Mesendoderm (in vitro differentiated cells): ENCODE measurements around the gene DENND2D.

ENCODE experiments used
- DNase-seq: peaks from one replicate; pipeline ENCODE4 v3.0.0; 2013
- H2AK5ac ChIP-seq: 2 replicates; pipeline ENCODE4 v1.6.1; 2013; ENCODE audit warnings: low read length, inconsistent platforms
- H2BK120ac ChIP-seq: 2 replicates; pipeline ENCODE4 v1.6.1; 2013; ENCODE audit warnings: low read depth, mild to moderate bottlenecking, low read length, moderate library complexity, mixed read lengths
- H2BK15ac ChIP-seq: replicated peaks from 2 replicates; pipeline ENCODE4 v1.6.1; 2013; ENCODE audit warnings: low read depth, mild to moderate bottlenecking, moderate library complexity
- H2BK5ac ChIP-seq: 2 replicates; pipeline ENCODE4 v1.6.1; 2013; ENCODE audit warnings: low read length, inconsistent platforms
- H3K18ac ChIP-seq: 2 replicates; pipeline ENCODE4 v1.6.1; 2013; ENCODE audit warnings: mild to moderate bottlenecking, low read length, mixed read lengths
- H3K23ac ChIP-seq: one replicate; pipeline ENCODE4 v1.6.1; 2013; ENCODE audit warnings: low read length
- H3K27ac ChIP-seq: 2 replicates; pipeline ENCODE4 v1.5.1; 2013; ENCODE audit warnings: low read depth, mild to moderate bottlenecking, inconsistent platforms, low read length, moderate library complexity
- H3K27me3 ChIP-seq: 2 replicates; pipeline ENCODE4 v1.6.1; 2013; ENCODE audit warnings: low read length, control low read depth, mild to moderate bottlenecking, inconsistent platforms; ENCODE audit not compliant: insufficient read depth, poor library complexity
- H3K36me3 ChIP-seq: 2 replicates; pipeline ENCODE4 v1.6.1; 2013; ENCODE audit warnings: low read length, inconsistent platforms; ENCODE audit not compliant: control insufficient read depth, insufficient read depth
- H3K4ac ChIP-seq: one replicate; pipeline ENCODE4 v1.6.1; 2013; ENCODE audit warnings: low read depth, mild to moderate bottlenecking, low read length, moderate library complexity
- H3K4me1 ChIP-seq: 2 replicates; pipeline ENCODE4 v1.6.1; 2013; ENCODE audit warnings: low read depth, low read length, inconsistent platforms; ENCODE audit not compliant: control insufficient read depth
- H3K4me2 ChIP-seq: 2 replicates; pipeline ENCODE4 v1.6.1; 2013; ENCODE audit warnings: low read length
- H3K4me3 ChIP-seq: 2 replicates; pipeline ENCODE4 v1.5.1; 2013; ENCODE audit warnings: mild to moderate bottlenecking, low read length
- H3K56ac ChIP-seq: one replicate; pipeline ENCODE4 v1.6.1; 2013; ENCODE audit warnings: low read length
- H3K79me1 ChIP-seq: 2 replicates; pipeline ENCODE4 v1.6.1; 2013; ENCODE audit warnings: low read length, inconsistent platforms
- H3K79me2 ChIP-seq: 2 replicates; pipeline ENCODE4 v1.6.1; 2013; ENCODE audit warnings: mild to moderate bottlenecking, low read length; ENCODE audit not compliant: control insufficient read depth, insufficient read depth
- H3K9ac ChIP-seq: 2 replicates; pipeline ENCODE4 v1.6.1; 2013; ENCODE audit warnings: low read length, inconsistent platforms
- H4K5ac ChIP-seq: one replicate; pipeline ENCODE4 v1.6.1; 2013; ENCODE audit warnings: low read length
- H4K8ac ChIP-seq: one replicate; pipeline ENCODE4 v1.6.1; 2013; ENCODE audit warnings: low read depth, mild to moderate bottlenecking, control low read depth, low read length, moderate library complexity
- WGBS: extraction: QIAGEN DNeasy Blood & Tissue Kit; methylation state at CpG from one replicate; pipeline ENCODE4 v1.1.7; 2013; ENCODE audit warnings: low lambda C conversion rate, missing lambda C conversion rate; ENCODE audit not compliant: insufficient coverage; ENCODE audit errors: extremely low coverage; 5-methylcytosine and 5-hydroxymethylcytosine counted together

Gene DENND2D

DNA sequence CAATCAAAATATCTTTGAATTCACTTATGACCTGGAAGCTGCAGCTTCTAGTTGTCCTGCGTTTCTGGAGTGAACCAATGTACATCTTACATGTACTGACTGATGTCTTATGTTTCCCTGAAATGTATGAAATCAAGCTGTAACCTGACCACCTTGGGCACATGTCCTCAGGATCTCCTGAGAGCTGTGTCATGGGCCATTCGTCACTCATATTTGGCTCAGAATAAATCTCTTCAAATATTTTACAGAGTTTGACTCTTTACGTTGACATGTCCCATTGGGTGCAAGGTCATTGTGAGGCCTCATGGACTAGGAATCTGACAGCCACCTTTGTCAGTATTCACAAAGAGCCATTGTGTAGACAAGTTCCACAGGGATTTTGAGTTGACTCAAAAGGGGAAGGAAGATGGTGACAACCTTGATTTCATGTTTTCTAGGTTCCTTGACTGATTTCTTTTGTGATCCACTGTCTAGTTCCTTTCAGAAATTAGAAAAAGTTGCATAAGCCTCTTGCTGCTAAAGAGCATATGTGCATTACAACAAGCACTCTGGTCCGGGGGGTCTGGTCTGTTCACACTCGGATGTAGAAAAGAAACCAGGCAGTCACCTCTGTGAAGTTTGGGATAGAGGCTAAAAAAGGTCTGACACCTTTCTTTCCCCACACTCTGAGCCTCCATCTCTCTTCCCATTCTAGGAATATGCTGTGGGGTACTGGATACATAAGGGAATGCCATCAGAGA is 37.8 kb upstream of the DENND2D start:
- no peak overlapping the region for H3K56ac ChIP-seq
- H4K5ac ChIP-seq, result no peak overlapping the region

DNA sequence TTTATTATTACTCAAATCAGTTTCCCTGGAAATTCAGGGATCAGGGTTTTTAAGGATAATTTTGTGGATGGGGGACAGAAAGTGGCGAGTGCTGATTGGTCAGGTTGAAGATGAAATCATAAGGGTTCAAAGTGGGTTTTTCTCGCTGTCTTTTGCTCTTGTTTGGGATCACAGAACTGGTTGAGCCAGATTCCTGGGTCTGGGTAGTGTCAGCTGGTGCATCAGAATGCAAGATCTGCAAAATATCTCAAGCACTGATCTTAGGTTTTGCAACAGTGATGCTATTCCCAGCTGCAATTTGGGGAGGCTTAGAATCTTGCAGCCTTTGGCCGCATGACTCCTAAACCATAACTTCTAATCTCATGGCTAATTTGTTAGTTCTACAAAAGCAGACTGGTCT is 36.4 kb upstream of the DENND2D start:
- Histone ChIP-seq H3K4me3 (no peak overlapping the region), H3K4me1 (no peaks in the 10 kb centered on the region), H3K27ac (no peak overlapping the region), H3K36me3 (no peaks in the 10 kb centered on the region), H2BK5ac (no peak overlapping the region), H3K23ac (no peak overlapping the region), H2BK120ac (no peak overlapping the region), H3K4me2 (no peak overlapping the region), H2BK15ac (no peak overlapping the region), H3K18ac (no peak overlapping the region), H3K56ac (no peak overlapping the region), H4K8ac (no peak overlapping the region), H4K5ac (no peak overlapping the region), H3K9ac (no peak overlapping the region), H3K27me3 (no peaks in the 10 kb centered on the region), H2AK5ac (no peak overlapping the region), H3K4ac (no peak overlapping the region), H3K79me1 (no peaks in the 10 kb centered on the region), H3K79me2 (no peaks in the 10 kb centered on the region)
- WGBS, result no CpG with 5 or more reads among the region's 3 CpGs
- DNase-seq, result peak; percentile 78

More for the DNA sequence above, 37.8 kb upstream of the DENND2D start:
- H3K4ac ChIP-seq, result no peak overlapping the region
- no peak overlapping the region for H3K4me3 ChIP-seq
- H2BK15ac ChIP-seq, result no peak overlapping the region
- H3K18ac ChIP-seq, result no peak overlapping the region
- no peak overlapping the region for H2AK5ac ChIP-seq
- H3K23ac ChIP-seq, result no peak overlapping the region
- H2BK5ac ChIP-seq, result no peak overlapping the region
- H3K79me2 ChIP-seq, result no peaks in the 10 kb centered on the region
- no CpG with 5 or more reads among the region's 5 CpGs for WGBS
- no peak overlapping the region for H3K4me2 ChIP-seq
- no peaks in the 10 kb centered on the region for H3K4me1 ChIP-seq
- H2BK120ac ChIP-seq, result no peak overlapping the region
- H3K79me1 ChIP-seq, result no peaks in the 10 kb centered on the region
- H3K27me3 ChIP-seq, result no peaks in the 10 kb centered on the region
- no peak overlapping the region for H3K9ac ChIP-seq
- no peaks in the 10 kb centered on the region for H3K36me3 ChIP-seq
- no peak for DNase-seq
- no peak overlapping the region for H4K8ac ChIP-seq
- no peak overlapping the region for H3K27ac ChIP-seq

DNA sequence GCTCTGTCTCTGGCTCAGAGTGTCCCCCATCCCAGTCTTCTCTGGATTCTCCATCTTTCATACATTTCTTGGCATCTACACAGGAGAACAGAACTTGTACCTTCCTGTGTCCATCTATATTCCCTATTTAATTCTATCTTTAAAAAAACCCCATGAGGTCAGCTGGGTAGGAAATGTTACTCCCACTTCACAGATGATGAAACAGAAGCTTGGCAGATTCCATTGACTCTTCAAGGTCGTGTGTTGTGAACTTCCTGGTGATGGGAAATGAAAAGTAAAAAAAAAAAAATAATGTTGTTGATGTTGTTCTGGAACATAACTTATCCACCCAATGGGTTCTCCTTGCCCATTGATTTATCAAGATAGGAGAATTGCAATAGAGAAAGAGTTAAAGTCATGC is 35.9 kb upstream of the DENND2D start:
- Histone ChIP-seq H3K4me3 (no peak overlapping the region), H3K18ac (no peak overlapping the region), H2AK5ac (no peak overlapping the region), H3K79me1 (no peaks in the 10 kb centered on the region), H4K5ac (no peak overlapping the region), H2BK15ac (no peak overlapping the region), H3K27me3 (no peaks in the 10 kb centered on the region), H3K4me1 (no peaks in the 10 kb centered on the region), H3K23ac (no peak overlapping the region), H2BK120ac (no peak overlapping the region), H2BK5ac (no peak overlapping the region), H3K4me2 (no peak overlapping the region), H4K8ac (no peak overlapping the region), H3K27ac (no peak overlapping the region), H3K36me3 (no peaks in the 10 kb centered on the region), H3K79me2 (no peaks in the 10 kb centered on the region), H3K4ac (no peak overlapping the region), H3K56ac (no peak overlapping the region), H3K9ac (no peak overlapping the region)
- no peak for DNase-seq
- WGBS, result no CpG with 5 or more reads among the region's 1 CpG

DNA sequence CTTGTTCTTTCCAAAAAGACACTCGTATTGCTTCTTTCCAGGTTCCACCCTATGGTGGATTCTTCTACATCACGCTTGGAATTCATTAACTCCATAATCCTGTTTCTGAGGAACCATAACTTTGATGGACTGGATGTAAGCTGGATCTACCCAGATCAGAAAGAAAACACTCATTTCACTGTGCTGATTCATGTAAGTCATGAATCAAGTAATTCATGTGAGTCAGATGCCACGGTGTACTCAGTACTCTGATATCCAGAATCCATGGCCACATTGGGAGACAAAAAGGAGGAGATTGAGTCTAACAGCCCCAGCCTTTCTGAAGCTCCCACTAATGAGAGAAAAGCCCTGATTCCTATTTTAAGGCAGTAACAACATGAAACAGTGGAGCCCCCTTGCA is 34.4 kb upstream of the DENND2D start:
- no peak overlapping the region for H2AK5ac ChIP-seq
- H3K4me1 ChIP-seq, result no peaks in the 10 kb centered on the region
- H4K5ac ChIP-seq, result no peak overlapping the region
- no peak overlapping the region for H2BK120ac ChIP-seq
- no peaks in the 10 kb centered on the region for H3K79me1 ChIP-seq
- H3K4me3 ChIP-seq, result no peak overlapping the region
- no peak overlapping the region for H2BK5ac ChIP-seq
- peaks cover 1% of the 10 kb centered on the region for H3K27me3 ChIP-seq
- H3K56ac ChIP-seq, result no peak overlapping the region
- H3K27ac ChIP-seq, result no peak overlapping the region
- no peak overlapping the region for H3K9ac ChIP-seq
- no peak overlapping the region for H3K23ac ChIP-seq
- DNase-seq, result no peak
- H2BK15ac ChIP-seq, result no peak overlapping the region
- no peaks in the 10 kb centered on the region for H3K36me3 ChIP-seq
- no peak overlapping the region for H3K4ac ChIP-seq
- H3K79me2 ChIP-seq, result no peaks in the 10 kb centered on the region
- no peak overlapping the region for H3K4me2 ChIP-seq
- no CpG with 5 or more reads among the region's 3 CpGs for WGBS
- H4K8ac ChIP-seq, result no peak overlapping the region
- no peak overlapping the region for H3K18ac ChIP-seq

DNA sequence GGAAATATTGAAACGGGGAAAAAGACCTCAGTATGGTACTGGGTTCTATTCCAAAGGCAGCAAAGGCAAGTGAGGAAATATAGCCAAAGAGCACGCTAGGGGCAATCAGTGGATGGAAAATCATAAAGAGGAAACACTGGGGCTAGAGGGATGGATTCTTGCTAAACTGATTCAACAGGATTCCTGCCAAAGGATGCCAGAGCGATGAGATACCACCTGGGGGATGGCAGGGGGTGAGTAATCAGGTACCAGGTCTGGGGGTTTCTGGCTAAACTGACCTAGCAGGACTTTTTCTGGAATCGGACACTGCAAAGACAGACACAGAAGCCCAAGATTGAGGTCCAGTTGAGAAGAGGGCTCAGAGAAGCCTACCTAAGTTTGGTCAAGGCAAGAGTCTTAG is 33.8 kb upstream of the DENND2D start:
- H3K79me1 ChIP-seq, result no peaks in the 10 kb centered on the region

DNA sequence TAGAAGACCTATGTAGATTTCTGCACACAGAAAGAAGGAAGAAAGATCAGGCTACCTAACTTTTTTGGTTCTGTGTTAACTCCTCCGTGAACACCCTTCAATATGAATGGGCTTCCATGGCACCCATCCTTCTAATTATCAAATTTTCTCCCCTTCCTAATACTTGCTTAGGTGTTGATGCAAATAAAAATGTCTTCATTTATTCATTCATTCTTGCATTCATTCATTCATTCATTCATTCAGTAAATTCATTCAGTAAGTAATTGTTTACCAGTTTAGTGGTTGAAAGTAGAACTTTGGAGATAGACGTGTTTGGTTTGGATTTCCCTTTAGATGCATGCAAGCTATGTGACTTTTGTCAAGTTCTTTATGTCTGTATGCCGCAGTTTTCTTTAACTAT is 31.7 kb upstream of the DENND2D start:
- H3K18ac ChIP-seq, result no peak overlapping the region
- no peak overlapping the region for H2AK5ac ChIP-seq
- H2BK5ac ChIP-seq, result no peak overlapping the region
- H2BK15ac ChIP-seq, result no peak overlapping the region
- no peak overlapping the region for H3K23ac ChIP-seq
- H2BK120ac ChIP-seq, result no peak overlapping the region
- no peak overlapping the region for H3K4ac ChIP-seq
- H3K79me2 ChIP-seq, result no peaks in the 10 kb centered on the region
- WGBS, result no CpG with 5 or more reads among the region's 3 CpGs
- H3K56ac ChIP-seq, result no peak overlapping the region
- DNase-seq, result no peak
- H3K4me1 ChIP-seq, result no peaks in the 10 kb centered on the region
- no peak overlapping the region for H3K27ac ChIP-seq
- no peaks in the 10 kb centered on the region for H3K79me1 ChIP-seq
- peaks cover 1% of the 10 kb centered on the region for H3K27me3 ChIP-seq
- H4K5ac ChIP-seq, result no peak overlapping the region
- no peaks in the 10 kb centered on the region for H3K36me3 ChIP-seq
- no peak overlapping the region for H3K4me3 ChIP-seq
- H4K8ac ChIP-seq, result no peak overlapping the region
- H3K9ac ChIP-seq, result no peak overlapping the region
- no peak overlapping the region for H3K4me2 ChIP-seq

More for the DNA sequence above, 33.8 kb upstream of the DENND2D start:
- Histone ChIP-seq H3K36me3 (no peaks in the 10 kb centered on the region), H3K4me2 (no peak overlapping the region), H3K4me1 (no peaks in the 10 kb centered on the region), H3K79me2 (no peaks in the 10 kb centered on the region), H2AK5ac (no peak overlapping the region), H3K18ac (no peak overlapping the region), H2BK15ac (no peak overlapping the region), H3K27me3 (peaks cover 1% of the 10 kb centered on the region), H3K27ac (no peak overlapping the region), H3K9ac (no peak overlapping the region), H3K4me3 (no peak overlapping the region), H2BK5ac (no peak overlapping the region), H4K5ac (no peak overlapping the region), H2BK120ac (no peak overlapping the region), H3K56ac (no peak overlapping the region), H3K23ac (no peak overlapping the region), H4K8ac (no peak overlapping the region), H3K4ac (no peak overlapping the region)
- no peak for DNase-seq
- WGBS, result no CpG with 5 or more reads among the region's 4 CpGs
